ENCODE results near the gene AKAP10.

Gene AKAP10

GRCh38 chr17:19991252-19991885 is 13.7 kb upstream of the AKAP10 start:
- Histone ChIP-seq H3K27ac (ENCODE audit: extremely low read depth, low read depth, low read length) (no peak overlapping the region), H3K4me1 (ENCODE audit: control insufficient read depth, insufficient read depth, low read length) (no peaks in the 10 kb centered on the region), H3K4me3 (ENCODE audit: low read depth, low read length) (no peak overlapping the region), H3K9me3 (ENCODE audit: control insufficient read depth, insufficient read depth, low read depth, low read length) (no peaks in the 10 kb centered on the region), H3K36me3 (ENCODE audit: control insufficient read depth in 2 of 2, insufficient read depth in 1 of 2, low read length in 2 of 2) (no peaks in the 10 kb centered on the region; a peak in 1 of 3 replicates)
- TF ChIP-seq SCRT2 (tag by site-specific recombination; IDR thresholded peaks at IDR 0.05) (no peak), ZNF423 (tag by site-specific recombination; IDR thresholded peaks at IDR 0.05) (0 out of 2 replicates have a peak, but pooled peaks have one; percentile 52), ZNF639 (tag by site-specific recombination; IDR thresholded peaks at IDR 0.05) (no peak), ZBTB1 (tag by site-specific recombination; IDR thresholded peaks at IDR 0.05) (no peak), GLIS1 (tag by site-specific recombination; IDR thresholded peaks at IDR 0.05) (peak; percentile 76), KLF9 (tag by site-specific recombination; IDR thresholded peaks at IDR 0.05; ENCODE audit: low read depth) (peak; percentile 54), ZNF664 (tag by site-specific recombination; IDR thresholded peaks at IDR 0.05) (no peak), ZIC2 (tag by site-specific recombination; IDR thresholded peaks at IDR 0.05) (peak; percentile 96), ZNF830 (tag by site-specific recombination; IDR thresholded peaks at IDR 0.05; ENCODE audit: low read depth) (no peak), AEBP2 (tag by site-specific recombination; IDR thresholded peaks at IDR 0.05; ENCODE audit: borderline replicate concordance) (no peak), ZNF645 (tag by site-specific recombination; IDR thresholded peaks at IDR 0.05) (no peak), ZNF561 (tag by site-specific recombination; IDR thresholded peaks at IDR 0.05; ENCODE audit: borderline replicate concordance) (no peak), KLF1 (tag by site-specific recombination; IDR thresholded peaks at IDR 0.05) (peak; percentile 95), KLF10 (tag by site-specific recombination; IDR thresholded peaks at IDR 0.05) (no peak), GLIS2 (tag by site-specific recombination; IDR thresholded peaks at IDR 0.05) (no peak), ZBTB26 (tag by site-specific recombination; optimal IDR thresholded peaks at IDR 0.05) (no peak), ZFHX2 (tag by site-specific recombination; conservative IDR thresholded peaks at IDR 0.05) (0 out of 2 replicates have a peak, but pooled peaks have one; percentile 11), BCL6B (tag by site-specific recombination; IDR thresholded peaks at IDR 0.05) (no peak)
- ChIA-PET POLR2A (no interaction called here), CTCF (interaction anchor here (0.7 to 4.6 kb wide), 5 partner anchors 15 to 129 kb away, joined by 3 to 68 read pairs (median 29); partner anchors contain the start of genes AKAP10 and SPECC1)

GRCh38 chr17:19987897-19988296 is 10.3 kb upstream of the AKAP10 start:
- Histone ChIP-seq H3K4me1 (ENCODE audit: control insufficient read depth, insufficient read depth, low read length) (no peaks in the 10 kb centered on the region), H3K27ac (ENCODE audit: extremely low read depth, low read depth, low read length) (no peak overlapping the region), H3K36me3 (ENCODE audit: control insufficient read depth in 2 of 2, insufficient read depth in 1 of 2, low read length in 2 of 2) (no peaks in the 10 kb centered on the region), H3K4me3 (ENCODE audit: low read depth, low read length) (no peak overlapping the region), H3K9me3 (ENCODE audit: control insufficient read depth, insufficient read depth, low read depth, low read length) (no peaks in the 10 kb centered on the region)
- POLR2A ChIA-PET, result interaction anchor here (0.6 kb wide), 1 partner anchor 50 kb away, joined by 5 read pairs; no protein-coding TSS in a partner anchor
- CTCF ChIA-PET, result interaction anchor here (0.6 to 1.7 kb wide), 5 partner anchors 22 to 239 kb away, joined by 3 to 7 read pairs (median 4); no protein-coding TSS in a partner anchor
- no peak for TF ChIP-seq ZNF670 (tag by site-specific recombination; IDR thresholded peaks at IDR 0.05; ENCODE audit: low read depth)
- TF ChIP-seq ZNF645 (tag by site-specific recombination; IDR thresholded peaks at IDR 0.05), result no peak
- TF ChIP-seq PBX3 (CRISPR knock-in tag; IDR thresholded peaks at IDR 0.05), result no peak
- peak; percentile 77 for TF ChIP-seq EGR2 (tag by site-specific recombination; IDR thresholded peaks at IDR 0.05; ENCODE audit: low read depth)
- no peak for TF ChIP-seq ZNF433 (tag by site-specific recombination; IDR thresholded peaks at IDR 0.05; ENCODE audit: low read depth)
- TF ChIP-seq ZFHX2 (tag by site-specific recombination; conservative IDR thresholded peaks at IDR 0.05), result peak; percentile 77
- no peak for TF ChIP-seq ZNF704 (tag by site-specific recombination; IDR thresholded peaks at IDR 0.05)
- no peak for TF ChIP-seq RBAK (tag by site-specific recombination; IDR thresholded peaks at IDR 0.05)

Data from HEK293 (cell line).